ENCODE results near the gene PCSK5.
"Not testable (repeated sequence)": the region's sequence is repeated elsewhere in the genome, so short reads cannot be mapped to it uniquely, and the experiment has no call there.

PCSK5 gene

DNA sequence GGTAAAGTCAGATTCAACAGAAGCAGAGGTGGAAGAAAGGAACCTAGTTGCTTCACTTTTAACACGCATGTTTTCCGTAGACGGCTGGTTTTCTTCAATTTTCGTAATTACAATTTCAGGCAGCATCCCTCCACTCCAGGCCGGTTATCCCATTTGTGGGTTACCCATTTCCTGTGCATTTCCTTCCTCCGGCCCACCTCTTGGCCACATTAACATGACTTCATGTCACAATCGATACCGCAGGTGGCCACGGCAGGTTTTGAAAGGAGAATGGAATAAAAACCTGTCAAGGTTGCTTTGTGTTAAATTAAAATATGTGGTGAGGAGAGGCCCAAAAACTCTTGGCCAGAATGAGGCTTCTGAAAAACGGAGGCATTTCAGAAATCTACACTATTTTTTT, 130.2 kb downstream of the PCSK5 start:
- DNase-seq = peak; percentile 38

DNA sequence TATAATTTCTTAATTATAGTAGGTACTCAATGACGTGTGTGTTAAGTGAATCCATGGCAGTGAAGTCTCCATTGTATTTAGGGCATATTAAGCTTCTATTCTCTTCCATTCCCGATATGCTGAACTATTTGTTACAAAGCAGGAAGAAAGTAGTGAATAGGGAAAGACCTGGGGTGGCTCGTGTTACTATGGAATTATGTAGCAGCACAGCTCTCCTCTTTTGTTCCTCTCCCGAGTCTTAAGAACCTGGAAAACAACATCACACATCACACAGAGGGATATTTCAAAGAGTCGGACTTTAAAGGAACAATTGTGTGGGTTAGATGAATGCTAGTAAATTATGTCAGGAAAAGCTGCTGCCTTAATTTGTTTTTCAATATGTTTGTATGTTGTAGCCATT, 131.8 kb downstream of the PCSK5 start:
- no peak for DNase-seq

DNA sequence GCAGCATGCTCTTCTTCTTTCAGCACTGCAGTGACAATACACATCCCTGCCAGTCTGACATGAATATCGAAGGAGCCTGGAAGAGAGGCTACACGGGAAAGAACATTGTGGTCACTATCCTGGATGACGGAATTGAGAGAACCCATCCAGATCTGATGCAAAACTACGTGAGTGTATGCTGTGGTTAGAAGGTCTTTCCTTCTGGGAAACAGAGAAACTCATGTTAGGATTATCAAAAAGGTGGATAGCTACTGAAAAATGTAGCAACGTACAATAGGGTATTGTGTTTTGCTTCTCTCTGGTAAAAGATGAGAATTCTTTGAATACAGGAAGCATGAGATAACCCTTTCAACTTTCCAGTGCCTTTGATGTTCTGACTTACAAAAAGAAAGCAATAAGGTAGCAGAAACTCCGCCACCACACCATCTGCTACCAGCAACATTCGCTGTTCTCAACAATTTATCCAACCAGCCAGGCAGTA, 133.3 kb downstream of the PCSK5 start:
- DNase-seq = no peak

DNA sequence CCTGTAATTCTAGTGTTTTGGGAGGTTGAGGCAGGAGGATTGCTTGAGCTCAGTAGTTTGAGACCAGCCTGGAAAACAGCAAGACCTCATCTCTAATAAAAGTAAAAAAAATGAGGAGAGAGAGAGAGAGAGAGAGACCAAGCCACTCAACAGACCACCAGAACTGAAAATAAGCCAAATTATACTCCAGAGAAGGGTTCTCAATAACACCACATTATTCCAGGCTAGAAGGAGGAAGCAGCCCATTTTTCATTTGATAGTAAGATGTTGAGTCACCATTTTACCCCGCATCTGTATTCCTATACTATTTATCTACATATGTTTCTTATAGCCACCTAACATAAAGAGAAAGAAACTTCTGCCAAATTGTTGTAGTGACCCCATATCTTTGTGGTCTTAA, 134.8 kb downstream of the PCSK5 start:
- DNase-seq = no peak

DNA sequence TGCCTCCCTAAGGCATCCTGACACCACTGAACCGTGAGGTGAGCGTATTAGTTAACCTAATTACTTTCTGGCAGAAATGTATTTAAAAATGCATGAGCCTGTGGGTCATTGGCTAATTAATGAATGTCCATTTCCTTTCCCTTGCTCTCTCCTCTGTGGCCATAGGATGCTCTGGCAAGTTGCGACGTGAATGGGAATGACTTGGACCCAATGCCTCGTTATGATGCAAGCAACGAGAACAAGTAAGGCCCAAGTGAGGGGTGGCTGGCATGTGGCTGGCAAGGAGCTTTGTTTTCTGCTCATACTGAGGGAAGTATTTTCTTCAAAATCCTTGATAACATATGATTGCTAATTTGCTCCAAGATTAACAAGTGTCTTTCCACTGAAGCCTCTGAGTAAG, 136.3 kb downstream of the PCSK5 start:
- DNase-seq = no peak

DNA sequence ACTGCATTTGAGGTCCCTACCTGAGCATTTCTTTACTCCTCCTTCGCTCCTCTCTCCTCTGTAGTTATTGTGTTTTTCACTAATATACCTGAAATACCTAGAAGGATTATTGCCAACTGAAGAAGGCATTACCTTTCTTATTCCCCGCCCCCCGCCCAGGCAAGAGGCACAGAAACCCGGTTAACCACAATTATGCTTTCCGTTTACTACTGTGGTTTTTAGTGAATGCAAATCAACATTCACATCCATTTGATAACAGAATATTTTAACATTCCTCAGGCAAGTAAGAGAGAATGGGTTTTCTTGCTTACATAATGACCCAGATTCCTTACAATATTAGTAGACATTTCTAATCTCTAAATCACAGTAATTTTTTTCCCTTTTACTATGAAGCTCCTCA, 136.9 kb downstream of the PCSK5 start:
- DNase-seq = no peak

DNA sequence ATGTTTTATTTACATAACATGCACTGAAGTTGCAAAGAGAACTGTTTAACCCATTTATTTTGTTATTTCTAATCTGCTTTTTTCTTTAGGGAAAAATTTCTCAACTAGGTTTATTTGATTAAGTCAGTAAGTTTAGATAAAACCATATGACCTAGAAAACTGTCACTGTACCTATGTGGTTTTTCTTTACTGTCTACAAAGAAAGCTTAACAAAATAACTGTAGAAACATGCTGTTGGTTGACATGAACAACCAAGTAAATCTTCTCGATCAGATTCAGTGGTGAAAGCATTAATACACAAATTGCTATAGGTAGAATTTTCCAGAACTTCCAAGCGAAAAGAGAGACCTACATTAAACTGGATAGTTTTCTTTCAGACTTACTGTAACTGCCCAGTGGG, 137.4 kb downstream of the PCSK5 start:
- DNase-seq = no peak

DNA sequence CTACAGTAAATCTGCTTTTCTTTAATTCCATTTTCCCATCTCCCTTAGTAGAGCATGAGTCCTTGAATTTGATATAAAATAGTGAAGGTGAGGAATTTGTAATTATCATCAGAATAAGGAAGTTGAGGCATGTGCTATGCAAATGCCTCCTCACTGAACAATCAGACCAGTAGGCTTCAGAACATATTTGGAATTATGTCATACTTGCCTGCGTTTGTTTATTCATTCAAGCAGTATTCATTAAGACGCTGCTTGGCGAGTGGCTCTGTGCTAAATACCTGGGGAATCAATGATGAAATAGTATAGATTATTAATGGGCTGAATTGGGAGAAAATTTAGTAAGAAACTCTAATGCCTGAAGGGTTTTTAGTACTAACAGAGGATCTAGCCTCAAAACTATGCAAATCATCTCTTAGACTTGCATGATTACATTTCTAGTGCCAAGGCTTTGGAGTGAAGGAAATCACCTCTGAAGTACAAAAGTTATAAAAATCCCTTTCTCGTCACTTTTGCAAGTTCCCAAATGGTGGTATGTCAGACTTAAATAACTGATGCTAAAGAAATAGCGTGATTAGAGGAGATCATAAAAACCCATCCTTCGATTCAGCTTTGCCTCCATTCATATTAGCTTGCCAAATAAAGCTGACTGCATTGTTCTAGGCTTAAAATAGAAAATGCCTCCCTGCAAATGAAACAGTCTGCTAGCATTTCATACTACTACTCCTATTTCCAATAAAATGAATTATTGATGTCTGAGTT, 141.7 kb downstream of the PCSK5 start:
- DNase-seq = no peak

DNA sequence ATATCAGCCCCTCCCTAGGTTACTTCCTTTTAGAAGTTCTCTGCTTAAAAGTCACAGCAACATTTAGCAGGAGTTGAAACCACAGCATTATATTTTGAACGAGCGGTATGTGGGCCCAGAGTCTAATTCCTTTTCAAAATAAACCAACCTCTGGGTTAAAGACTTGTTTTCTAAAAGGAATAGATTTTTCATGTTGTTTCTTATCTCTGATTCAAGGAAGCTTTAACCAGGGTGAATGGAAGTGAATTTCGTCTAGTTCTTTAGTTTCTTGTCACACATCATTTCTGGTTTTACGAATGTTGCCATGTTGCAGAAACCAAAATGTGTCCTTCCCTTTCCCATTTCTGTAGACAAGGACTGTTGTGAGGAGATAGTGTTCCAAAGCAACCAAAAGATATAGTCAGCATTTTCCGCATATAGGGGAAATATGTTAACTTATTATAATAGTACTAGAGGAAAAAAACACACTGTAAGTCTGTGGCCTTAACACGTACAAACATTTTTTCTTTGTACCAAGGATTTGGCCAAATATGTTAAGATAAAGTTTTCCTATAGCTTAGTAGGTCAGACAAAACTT, 142.4 kb downstream of the PCSK5 start:
- no peak for DNase-seq

DNA sequence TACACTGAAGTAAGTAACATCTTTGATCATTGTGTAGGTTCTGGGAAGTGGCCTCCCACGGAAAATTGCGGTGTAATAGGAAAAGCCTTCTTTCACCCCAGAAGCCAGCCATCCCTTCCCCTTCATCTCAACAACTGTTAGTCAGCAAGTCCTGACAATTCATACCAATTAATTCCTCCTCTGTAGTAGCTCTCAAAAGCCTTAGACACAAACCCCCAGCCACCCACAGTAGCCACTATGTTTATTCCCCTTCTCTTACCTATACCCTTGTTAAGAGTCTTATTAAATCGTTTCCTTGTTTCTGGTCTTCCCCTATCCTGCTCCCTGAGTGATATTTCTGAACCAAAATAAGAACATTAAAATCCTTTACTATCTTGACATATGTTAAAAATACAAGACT, 143.6 kb downstream of the PCSK5 start:
- no peak for DNase-seq

DNA sequence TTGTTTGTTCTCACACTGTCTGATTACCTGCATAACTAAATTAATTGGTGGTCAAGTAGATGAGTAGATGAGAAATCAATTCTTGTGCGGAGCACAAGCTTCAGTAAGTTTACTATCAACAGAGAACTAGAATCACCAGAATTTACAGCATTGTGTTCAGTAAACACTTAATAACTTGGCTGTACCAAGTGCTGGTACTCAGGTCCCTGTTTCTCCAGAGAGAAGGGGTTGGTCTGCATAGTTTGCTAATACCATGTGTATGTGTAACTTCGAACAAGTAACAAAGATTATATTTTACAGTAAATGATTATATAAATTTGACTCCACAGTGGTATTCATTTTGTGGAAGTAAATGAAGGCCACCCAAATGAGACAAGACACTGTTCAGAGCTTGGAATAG, 146.3 kb downstream of the PCSK5 start:
- no peak for DNase-seq

DNA sequence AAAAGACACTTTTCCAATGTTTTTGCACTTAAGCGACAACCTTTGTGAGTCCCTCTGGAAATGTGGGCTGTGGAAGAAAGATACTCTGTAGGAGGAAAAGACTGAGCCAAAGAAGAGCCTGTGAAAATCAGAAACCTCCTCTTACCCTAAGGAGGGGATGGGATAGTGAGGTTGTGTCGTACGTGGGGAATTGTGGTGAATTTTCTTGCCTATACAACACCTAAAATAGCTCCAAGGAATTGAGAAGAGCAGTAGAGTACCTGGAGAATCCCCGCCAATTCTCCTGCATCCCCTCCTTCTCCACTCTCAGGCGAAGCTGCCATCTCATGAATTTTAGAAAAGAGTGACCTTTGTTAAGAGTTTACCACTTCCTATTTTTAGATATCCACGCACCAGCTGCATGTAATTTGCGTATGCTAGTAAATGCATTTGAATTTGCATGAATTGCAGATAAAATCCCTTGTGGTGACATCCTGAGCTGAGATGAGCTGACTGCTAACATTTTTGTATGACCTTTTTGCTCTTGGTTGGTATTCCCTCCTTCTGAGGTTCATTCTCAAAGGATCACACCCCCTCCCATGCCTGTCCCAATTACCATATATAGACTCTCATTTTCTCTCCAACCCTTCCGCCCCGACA, 147.2 kb downstream of the PCSK5 start:
- no peak for DNase-seq

DNA sequence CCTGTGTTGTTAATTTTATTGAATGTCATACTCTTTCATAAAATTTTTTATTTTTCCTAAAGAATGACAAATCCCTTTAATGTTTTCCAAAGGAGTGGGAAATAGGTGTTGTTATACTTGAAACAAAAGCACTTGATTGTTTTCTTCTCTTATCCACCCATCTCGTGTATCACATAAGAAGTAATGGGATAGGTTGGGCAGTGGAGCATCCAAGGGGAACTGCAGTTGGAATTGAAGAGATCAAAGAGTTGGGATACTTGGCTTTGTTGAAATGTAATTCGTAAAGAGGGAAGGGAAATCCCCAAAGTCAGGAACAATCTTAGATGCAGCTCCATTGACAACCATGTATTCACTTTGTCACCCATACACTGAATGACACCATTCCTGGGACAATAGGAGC, 148.0 kb downstream of the PCSK5 start:
- no peak for DNase-seq

DNA sequence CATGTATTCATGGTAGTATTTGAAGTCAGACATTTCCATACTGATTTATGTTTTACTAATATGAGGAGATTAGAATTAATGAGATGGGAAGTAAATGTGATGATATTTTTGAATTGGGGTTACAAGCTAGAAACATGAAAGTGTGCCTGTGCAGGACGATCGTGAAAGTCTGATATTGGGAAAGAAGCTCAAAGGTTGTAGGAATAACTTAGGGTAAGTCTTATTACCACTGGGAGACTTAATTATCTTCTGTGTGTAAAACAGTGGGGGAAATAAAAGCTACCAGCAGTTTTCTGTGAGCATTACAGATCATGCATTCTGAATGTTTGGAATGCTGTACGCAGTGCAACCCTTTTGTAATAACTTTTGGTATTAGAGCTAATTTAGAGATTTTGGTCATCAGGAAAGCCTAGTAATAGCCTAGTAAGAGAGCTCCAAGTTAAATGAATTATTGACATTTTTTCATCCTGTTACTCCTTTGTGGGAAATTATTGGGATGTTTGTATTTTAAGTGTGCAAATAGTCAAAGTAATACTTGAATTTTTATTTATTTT, 153.9 kb downstream of the PCSK5 start:
- no peak for DNase-seq

DNA sequence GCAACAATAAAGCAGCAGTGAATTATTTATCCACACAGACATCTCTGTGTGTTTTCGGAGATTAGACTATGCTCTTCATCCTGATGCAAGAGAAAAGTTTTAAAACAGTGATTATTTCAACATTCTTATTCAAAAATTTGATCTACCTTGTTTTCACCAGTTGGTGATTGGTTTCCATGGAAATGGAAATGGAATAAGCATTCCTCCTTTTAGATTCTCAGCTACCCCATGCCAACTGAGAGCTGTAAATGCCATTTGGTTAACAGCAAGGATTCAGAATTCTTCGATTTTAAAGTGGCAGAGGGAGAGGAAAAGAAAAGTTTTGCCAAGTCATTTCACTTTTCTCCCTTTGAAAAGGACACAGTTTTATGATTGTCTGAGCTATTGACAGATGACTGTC, 154.7 kb downstream of the PCSK5 start:
- no peak for DNase-seq

DNA sequence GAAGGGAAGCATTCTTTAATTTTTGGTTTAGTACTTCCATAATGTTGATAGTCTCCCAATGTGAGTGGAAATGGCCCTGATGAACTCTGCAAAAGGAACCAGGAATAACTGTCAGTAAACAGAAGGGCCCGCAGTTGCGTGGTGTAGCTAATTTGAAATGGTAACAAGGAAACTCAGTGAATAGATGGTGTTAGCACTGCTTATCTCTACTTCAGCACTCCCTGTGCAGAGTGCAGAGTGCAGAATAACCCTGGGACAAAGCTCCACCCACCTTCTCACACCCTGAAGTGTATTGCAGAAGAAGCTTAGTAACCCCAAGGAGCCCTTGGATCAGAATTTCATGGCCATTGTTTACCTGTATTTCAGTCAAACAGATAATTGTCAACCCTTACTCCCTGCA, 158.9 kb downstream of the PCSK5 start:
- no peak for DNase-seq

DNA sequence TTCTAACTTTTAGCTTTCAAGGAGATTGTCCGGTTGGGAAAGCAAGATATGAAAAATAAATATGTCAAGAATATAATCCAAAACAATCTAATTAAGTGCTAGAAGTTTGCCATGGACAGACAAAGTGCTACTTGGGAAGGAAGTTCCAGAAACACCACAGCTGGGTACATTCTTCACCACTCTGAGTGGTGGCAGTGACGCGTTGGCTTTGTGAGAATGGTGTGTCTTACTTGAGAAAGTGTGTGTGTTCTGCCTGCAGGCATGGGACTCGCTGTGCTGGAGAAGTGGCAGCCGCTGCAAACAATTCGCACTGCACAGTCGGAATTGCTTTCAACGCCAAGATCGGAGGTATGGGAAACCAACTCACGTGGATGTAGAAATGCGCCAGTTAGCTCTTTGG, 177.2 kb downstream of the PCSK5 start:
- no peak for DNase-seq

DNA sequence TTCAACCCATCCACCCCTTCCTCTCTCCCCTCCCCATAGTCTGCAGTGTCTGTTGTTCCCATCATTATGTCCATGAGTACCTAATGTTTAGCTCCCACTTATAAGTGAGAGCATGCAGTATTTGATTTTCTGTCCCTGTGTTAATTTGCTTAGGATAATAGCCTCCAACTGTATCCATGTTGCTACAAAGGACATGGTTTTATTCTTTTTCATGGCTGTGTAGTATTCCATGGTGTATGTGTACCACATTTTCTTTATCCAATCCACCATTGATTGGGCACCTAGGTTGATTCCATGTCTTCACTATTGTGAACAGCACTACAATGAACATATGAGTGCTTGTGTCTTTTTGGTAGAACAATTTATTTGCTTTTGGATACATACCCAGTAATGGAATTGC, 187.1 kb downstream of the PCSK5 start:
- no peak for DNase-seq

DNA sequence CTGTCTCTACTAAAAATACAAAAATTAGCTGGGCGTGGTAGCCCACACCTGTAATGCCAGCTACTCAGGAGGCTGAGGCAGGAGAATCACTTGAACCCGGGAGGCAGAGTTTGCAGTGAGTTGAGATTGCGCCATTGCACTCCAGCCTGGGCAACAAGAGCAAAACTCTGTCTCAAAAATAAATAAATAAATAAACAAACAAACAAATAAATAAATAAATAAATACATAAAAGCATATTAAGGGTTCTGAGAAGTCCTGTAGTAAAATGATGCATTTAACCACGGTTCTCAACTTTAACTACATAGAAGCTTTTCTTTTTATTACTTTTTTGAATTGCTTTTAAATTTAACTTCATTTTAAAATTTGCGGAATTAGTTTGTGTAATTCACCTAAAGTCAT, 190.8 kb downstream of the PCSK5 start:
- DNase-seq = not testable (repeated sequence)

DNA sequence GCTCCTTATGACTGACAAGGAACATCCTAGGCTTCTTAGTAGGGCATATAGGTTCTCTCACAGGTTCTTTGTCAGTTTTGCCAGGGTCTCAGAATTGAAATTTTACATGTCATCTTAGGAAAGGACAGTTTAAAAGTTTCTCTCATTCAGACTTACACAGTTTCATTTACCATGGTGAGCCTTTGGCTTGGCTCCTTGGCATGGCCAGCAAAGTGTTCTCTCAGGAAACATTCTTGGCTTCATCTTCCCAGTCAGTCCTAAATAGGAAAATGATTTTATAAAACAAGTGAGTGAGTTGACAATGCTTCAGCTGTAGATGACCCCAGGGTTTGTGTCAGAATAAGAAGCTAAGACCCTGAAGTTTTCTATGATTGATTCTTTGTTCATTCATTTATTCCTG, 191.6 kb downstream of the PCSK5 start:
- no peak for DNase-seq

DNA sequence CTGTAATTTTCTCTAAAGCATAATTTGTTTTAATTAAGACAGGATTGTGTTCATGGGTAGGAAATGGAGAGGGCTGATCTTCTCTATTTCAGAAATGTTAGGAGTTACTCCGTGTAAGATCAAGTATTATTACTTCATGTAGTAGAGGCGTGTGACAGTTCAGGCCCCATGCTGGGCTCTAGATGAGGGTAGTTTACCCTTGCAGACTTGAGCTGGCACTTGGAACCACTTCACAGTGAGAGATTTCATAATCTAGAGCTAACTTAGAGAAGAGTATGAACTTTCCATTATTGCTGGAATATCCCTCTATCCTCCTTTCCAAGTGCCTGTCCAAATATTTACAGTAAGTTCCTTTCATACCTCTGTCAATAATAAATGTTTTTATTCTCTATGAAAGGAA, 195.1 kb downstream of the PCSK5 start:
- no peak for DNase-seq

DNA sequence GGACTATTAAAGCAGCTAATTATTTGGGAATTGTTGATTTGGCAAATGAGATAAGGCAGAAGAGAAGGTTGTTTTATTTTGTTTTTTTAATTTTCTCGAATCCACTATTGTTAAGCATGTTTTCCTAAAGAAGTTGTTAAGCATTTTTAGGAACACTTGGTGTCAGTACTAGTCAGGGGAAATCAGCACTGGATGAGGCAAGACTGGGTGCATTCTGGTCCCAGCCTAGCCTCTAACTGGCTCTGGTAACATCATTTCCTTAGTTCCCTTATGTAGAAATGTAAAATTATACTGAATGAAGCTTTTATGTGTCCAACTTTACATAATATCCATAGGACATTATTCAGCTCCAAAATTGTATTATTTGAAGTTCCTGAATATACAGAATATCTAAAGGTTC, 196.1 kb downstream of the PCSK5 start:
- no peak for DNase-seq

DNA sequence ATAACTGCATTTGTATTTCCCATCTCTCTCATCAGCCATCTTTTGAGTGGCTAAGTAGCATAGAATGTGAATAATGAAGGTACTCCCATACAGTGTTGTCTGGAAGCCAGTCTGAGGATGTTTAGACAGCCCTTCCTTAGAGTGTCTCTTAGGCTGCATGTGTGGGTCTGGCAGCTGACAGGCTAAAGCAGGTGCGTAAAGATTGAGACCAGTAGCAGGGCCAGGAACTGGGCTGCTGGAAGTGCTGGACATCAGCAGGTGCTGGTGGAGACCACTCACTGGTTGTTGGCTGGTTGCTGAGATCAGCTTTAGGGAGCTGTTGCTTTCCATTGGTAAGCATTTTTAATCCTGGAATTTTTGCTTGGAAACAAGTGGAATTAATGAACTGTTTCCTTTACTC, 197.5 kb downstream of the PCSK5 start:
- DNase-seq = peak; percentile 41

DNA sequence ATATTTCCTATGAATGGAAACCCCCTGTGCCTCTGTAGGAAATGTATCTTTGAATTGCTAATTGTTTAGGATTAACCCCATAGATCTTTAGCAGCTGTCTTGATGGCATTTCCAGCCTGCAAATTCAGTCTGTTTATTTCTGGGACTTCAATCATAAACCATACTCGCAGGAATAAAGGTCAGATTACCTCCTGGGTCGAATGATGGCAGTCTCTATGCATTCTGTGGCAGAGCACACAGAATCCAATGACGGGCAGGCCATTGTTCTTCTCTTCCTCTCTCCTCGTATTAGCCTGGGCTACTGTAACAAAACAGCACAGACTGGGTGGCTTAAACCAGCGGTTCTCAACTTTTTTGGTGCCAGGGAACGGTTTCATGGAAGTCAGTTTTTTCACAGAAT, 199.9 kb downstream of the PCSK5 start:
- DNase-seq = no peak
